Keratinocyte (primary cell): ENCODE data around the gene TSFM.

Source experiments
- EZH2 ChIP-seq: IDR thresholded peaks from one replicate; pipeline ENCODE4 v1.6.1; 2012; ENCODE audit warnings: inconsistent platforms, mild to moderate bottlenecking, low read length, moderate library complexity
- TF ChIP-seq, protein P1 (sequence below), 3 experiments: IDR thresholded peaks in 1 of 3; conservative IDR thresholded peaks in 1 of 3; optimal IDR thresholded peaks in 1 of 3; 2 replicates in 2 of 3; 3 replicates in 1 of 3; pipeline versions ENCODE3 to v1.5.1; 2011; ENCODE audit warnings: low read length in 3 of 3, mild to moderate bottlenecking in 3 of 3, moderate library complexity in 2 of 3, control low read depth in 1 of 3, inconsistent platforms in 1 of 3; ENCODE audit not compliant: insufficient read depth in 2 of 3; ENCODE audit errors: extremely low read depth in 1 of 3

DNA sequence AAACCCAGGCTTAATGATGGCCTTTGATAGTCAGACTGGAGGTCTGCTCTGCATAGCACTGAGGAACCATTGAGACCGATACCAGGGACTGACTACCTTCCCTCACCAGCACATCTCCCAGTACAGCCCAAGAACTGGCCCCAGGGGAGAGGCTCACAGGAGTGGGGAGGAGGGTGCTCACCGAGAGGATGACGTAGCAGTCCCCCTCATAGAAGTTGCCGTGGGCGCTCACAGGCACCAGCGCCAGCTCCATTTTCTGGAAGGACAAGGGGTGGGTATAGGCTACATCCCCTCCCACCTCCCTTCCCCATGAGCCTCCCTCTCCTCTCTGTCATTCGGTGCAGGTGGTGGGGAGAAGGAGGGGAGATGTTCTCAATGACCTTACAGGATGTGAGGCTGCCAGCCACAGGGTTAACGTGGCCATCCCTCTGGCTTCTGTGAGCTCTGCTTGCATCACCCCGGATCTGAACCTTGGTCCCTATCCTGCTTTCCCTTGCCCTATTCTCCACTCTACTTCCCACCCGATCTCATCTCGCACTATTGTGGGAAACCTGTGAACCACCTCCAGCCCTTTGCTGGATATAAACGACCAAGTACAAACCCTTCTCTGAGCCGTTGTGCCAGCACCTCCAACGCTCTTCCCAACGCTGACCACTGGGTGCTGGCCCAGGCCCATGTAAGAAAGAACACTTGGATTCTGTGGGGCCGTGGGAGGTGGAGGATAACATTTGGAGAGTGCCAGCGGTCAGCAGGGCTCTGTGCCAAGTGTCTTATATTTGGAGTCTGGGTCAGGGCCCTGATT, 31.6 kb downstream of the TSFM start:
- TF ChIP-seq, protein P1, sequence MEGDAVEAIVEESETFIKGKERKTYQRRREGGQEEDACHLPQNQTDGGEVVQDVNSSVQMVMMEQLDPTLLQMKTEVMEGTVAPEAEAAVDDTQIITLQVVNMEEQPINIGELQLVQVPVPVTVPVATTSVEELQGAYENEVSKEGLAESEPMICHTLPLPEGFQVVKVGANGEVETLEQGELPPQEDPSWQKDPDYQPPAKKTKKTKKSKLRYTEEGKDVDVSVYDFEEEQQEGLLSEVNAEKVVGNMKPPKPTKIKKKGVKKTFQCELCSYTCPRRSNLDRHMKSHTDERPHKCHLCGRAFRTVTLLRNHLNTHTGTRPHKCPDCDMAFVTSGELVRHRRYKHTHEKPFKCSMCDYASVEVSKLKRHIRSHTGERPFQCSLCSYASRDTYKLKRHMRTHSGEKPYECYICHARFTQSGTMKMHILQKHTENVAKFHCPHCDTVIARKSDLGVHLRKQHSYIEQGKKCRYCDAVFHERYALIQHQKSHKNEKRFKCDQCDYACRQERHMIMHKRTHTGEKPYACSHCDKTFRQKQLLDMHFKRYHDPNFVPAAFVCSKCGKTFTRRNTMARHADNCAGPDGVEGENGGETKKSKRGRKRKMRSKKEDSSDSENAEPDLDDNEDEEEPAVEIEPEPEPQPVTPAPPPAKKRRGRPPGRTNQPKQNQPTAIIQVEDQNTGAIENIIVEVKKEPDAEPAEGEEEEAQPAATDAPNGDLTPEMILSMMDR (optimal IDR thresholded peaks at IDR 0.05 in 1 of 3, IDR thresholded peaks at IDR 0.05 in 1 of 3, conservative IDR thresholded peaks at IDR 0.05 in 1 of 3; ENCODE audit: extremely low read depth in 1 of 3, insufficient read depth in 2 of 3, low read length in 3 of 3), result no peak
- TF ChIP-seq EZH2, result no peak
